Loucy (cell line): ENCODE measurements around the gene CYB5D1.

Experiments used
- CTCF ChIP-seq: fragments of 200-600 bp; sonication (generic); conservative IDR thresholded peaks from 2 replicates; pipeline ENCODE4 v1.5.1; 2014; ENCODE audit warnings: mild to moderate bottlenecking, antibody characterized with exemption, low read length
- EZH2phosphoT487 ChIP-seq: fragments of 200-600 bp; IDR thresholded peaks from 2 replicates; pipeline ENCODE4 v1.6.1; 2018; ENCODE audit warnings: antibody characterized with exemption, mild to moderate bottlenecking, moderate library complexity, borderline replicate concordance

- TF ChIP-seq CTCF (no peak), EZH2phosphoT487 (no peak)
Measured at GRCh38 chr17:7833795-7834541, 23.8 kb upstream of the CYB5D1 start, which contains the start of gene KDM6B.
